ENCODE measurements around the gene LDHAL6A.
"Not testable (repeated sequence)": the region's sequence is repeated elsewhere in the genome, so short reads cannot be mapped to it uniquely, and the experiment has no call there.

The LDHAL6A gene

GRCh38 chr11:18455686-18456372 is at the start of gene LDHAL6A:
Gene LDHAL6A (plus strand): TSS chr11:18455856. CDS start chr11:18456681, 825 bp downstream.
- DNase-seq, result no peak

DNA sequence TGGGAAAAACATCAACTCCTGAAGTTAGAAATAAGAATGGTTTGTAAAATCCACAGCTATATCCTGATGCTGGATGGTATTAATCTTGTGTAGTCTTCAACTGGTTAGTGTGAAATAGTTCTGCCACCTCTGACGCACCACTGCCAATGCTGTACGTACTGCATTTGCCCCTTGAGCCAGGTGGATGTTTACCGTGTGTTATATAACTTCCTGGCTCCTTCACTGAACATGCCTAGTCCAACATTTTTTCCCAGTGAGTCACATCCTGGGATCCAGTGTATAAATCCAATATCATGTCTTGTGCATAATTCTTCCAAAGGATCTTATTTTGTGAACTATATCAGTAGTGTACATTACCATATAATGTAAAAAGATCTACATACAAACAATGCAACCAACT is 48.3 kb upstream of the LDHAL6A start:
- not testable (repeated sequence) for DNase-seq

DNA sequence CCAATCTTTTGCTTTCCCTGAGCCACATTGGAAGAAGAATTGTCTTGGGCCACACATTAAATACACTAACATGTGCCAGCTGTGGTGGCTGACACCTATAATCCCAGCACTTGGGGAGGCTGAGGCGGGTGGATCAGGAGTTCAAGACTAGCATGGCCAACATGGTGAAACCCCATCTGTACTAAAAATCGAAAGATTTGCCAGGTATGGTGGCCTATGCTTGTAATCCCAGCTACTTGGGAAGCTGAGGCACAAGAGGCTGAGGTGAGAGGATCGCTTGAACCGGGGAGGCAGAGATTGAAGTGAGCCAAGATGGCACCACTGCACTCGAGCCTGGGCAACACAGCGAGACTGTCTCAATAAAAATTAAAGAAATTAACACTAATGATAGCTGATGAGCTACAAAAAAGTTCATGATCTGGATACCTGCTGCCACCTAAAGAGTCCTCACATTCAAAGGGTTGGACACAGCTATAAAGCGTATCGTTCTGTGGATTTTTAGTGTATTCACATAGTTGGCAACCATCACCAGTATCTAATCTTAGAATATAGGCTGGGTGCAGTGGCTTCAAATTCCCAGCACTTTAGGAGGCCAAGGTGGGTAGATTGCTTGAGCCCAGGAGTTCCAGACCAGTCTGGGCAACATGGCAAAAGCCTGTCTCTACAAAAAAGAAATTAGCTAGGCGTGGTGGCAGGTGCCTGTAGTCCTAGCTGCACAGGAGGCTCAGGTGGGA is 46.9 kb upstream of the LDHAL6A start:
- no peak for DNase-seq

DNA sequence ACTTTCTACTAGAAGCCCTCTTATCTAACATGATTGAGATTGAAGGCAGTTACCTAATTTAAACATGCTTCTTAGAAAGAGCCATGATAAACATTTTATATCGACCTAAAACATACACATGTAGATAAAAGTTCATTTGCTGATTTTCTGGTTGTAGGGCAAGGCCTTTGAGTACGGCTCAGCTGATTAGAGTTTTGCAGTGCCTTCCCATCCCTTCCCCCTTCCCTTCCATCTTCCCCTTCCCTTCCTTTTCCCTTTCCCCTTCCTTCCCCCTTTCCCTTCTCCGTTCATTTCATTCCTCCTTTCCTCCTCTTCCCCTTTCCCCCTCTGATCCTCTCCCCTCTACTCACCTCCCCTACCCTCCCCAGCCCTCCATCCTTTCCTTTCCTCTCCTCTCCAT is 39.2 kb upstream of the LDHAL6A start:
- DNase-seq, result no peak

DNA sequence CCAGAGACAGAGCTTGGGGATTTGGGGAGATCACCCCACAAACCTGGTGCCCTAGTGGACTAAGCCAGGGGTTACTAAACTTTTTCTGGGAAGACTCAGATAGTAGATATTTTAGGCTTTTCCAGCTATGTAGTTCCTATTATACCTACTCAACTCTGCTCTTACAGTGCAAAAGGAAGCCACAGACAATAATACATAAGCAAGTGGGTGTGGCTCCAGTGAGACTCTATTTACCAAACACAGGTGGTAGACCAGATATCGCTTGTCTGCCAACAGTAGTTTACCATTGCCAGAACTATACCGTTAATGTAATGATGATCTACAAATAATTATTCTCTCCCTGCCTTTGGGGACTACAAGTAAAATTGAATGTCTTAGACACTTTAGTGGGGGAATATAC is 36.6 kb upstream of the LDHAL6A start:
- DNase-seq, result no peak

- no peak for DNase-seq
Observed at GRCh38 chr11:18420067-18420466, 35.6 kb upstream of the LDHAL6A start.

GRCh38 chr11:18427240-18427639 is 28.4 kb upstream of the LDHAL6A start:
- DNase-seq, result no peak

GRCh38 chr11:18429332-18429731 is 26.3 kb upstream of the LDHAL6A start:
- DNase-seq, result no peak

DNA sequence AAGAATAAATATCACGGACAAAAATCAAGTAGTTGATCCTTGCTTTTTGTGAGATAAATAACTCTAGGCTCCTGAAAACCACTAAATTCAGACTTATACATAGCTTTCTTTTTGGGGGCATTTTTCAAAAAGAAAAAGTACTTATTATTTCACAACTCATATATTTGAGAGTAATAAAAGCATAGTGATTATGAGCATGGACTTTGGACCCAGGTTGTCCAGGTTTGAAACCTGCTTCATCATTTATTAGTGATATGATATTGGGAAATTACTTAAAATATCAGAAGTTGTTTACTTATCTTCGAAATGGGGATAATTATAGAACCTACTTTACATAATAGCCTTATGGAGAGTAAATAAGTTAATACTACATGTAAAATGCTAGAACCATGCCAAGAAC is 17.0 kb upstream of the LDHAL6A start:
- no peak for DNase-seq

DNA sequence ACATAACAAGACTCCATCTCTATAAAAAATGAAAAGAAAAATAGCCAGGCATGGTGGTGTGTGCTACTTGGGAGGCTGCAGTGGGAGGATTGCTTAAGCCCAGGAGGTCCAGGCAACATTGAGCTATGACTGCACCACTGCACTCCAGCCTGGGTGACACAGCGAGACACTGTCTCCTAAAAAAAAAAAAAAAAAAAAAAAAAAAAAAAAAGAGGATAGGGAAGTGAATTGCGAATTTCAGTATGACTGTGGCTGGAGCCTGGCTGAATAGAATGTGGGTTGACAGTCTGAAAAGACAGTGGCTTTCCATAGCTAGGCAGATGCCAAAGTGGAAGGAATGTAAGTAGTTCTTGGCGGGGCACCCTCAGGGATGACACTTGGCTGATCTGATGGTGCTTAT is 6.4 kb upstream of the LDHAL6A start:
- DNase-seq, result no peak

- no peak for DNase-seq
Observed at GRCh38 chr11:18452927-18453326, 2.7 kb upstream of the LDHAL6A start.

- no peak for DNase-seq
Observed at GRCh38 chr11:18457450-18457849, 1.8 kb downstream of the LDHAL6A start.

DNA sequence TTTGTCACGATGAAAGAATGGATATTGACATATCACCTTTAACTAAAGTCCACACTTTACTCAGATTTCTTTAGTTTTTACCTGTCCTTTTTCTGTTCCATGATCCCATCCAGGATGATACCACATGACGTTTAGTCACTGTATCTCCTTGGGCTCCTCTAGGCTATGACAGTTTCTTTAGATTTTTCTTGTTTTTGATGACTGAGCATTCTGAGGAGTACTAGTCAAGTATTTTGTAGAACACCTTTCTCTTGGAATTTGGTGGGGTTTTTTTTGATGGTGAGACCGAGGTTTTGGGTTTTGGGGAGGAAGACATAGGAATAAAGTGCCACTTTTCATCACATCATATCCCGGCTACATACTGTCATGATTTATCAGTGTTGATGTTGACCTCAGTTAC is 4.0 kb downstream of the LDHAL6A start:
- DNase-seq, result no peak

GRCh38 chr11:18461909-18462308 is 6.3 kb downstream of the LDHAL6A start:
- DNase-seq, result no peak

DNA sequence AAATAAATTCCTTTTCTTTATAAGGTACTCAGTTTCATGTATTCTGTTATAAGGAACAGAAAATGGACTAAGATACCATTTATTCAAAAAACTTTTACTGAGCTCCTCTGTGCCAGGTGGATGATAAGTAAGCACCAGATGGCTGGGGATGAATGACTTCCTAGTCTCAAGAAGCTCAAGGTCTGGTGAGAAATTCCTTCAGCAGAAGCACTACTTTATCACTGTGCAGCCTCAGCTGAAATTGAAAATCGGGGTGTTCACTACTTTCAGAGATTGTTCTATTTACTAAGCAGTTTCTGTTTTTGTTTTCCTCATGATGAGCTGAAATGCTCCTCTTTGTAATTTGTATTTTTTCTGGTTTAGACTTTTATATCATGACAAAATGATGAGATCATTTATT is 7.8 kb downstream of the LDHAL6A start:
- no peak for DNase-seq

DNA sequence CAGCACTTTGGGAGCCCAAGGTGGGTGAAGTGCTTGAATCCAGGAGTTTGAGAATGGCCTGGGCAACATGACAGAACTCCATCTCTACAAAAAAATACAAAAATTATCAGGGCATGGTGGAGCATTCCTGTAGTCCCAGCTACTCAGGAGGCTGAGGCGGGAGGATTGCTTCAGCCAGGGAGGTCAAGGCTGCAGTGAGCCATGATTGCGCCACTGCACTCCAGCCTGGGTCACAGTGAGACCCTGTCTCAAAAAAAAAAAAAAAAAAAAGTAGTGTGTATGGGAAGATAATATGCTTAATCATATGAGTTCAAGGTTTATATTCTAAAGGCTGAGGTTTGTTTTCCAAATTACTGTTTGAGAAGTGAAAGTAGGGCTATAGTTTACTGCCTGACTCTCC is 10.7 kb downstream of the LDHAL6A start:
- no peak for DNase-seq

- DNase-seq, result no peak
Observed at GRCh38 chr11:18468059-18468458, 12.4 kb downstream of the LDHAL6A start.

DNA sequence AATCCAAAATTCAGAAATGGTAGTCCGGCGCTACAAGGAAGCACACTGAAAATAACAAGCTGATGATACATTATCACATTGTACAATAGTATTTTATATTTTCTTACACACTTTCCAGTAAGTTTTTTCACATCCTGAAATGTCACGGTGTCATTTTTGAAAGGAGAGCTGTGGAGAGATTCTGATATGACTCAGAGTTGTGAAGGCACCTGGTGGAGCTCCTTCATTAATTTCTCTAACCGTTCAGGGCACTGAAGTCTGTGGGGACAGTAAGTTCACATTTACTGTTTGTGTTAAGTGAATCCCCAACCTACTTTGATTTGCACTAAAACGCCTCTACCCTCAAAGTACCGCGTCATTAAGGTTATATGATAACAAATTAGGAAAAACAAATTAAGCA is 13.3 kb downstream of the LDHAL6A start:
- no peak for DNase-seq

- DNase-seq, result no peak
Observed at GRCh38 chr11:18471995-18472394, 16.3 kb downstream of the LDHAL6A start.

DNA sequence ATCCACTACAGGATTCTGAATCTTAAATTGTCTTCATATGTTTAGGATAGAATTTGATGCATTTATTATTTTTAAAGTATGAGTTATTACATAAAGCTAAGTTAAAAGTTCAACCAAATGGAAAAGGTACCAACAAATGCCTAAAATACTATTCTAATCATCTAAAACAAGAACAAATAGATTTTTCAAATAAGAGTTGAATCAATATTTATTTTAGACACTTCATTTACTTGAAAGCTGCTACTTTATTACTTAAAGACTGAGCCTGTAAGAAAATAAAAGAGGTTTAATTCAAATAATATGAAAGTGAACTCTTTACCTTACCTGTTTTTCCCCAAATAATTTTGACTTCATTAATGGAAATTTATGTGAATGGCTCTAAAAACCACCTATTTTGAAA is 16.9 kb downstream of the LDHAL6A start:
- DNase-seq, result no peak

DNA sequence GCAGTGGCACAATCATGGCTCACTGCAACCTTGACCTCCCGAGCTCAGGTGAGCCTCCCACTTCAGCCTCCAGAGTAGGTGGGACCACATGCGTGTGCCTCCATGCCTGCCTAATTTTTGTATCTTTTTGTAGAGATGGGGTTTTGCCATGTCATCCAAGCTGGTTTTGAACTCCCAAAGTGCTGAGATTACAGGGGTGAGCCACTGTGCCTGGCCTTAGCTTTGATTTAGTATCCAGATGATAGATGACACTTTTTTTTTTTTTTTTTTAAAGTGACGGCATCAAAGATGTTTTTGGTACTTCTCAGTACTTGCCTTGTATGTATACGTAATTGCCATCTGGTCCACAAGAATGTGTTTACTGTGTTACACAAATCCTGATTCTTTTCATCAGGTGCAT is 23.4 kb downstream of the LDHAL6A start:
- no peak for DNase-seq

- DNase-seq, result no peak
Observed at GRCh38 chr11:18485913-18486528, 30.4 kb downstream of the LDHAL6A start.

- no peak for DNase-seq
Observed at GRCh38 chr11:18490319-18490718, 34.7 kb downstream of the LDHAL6A start.
